Measurements from ENCODE around the gene CDKN2B-AS1.

- TF ChIP-seq POLR2A (IDR thresholded peaks at IDR 0.05; ENCODE audit: low read depth, low read length) (no peak), POLR2AphosphoS5 (IDR thresholded peaks at IDR 0.05; ENCODE audit: low read depth, low read length) (no peak), SPI1 (IDR thresholded peaks at IDR 0.05; ENCODE audit: low read depth, low read length) (no peak), TAF1 (IDR thresholded peaks at IDR 0.05; ENCODE audit: low read depth, low read length) (no peak)
Observed at GRCh38 chr9:22148528-22148875, 153.9 kb downstream of the CDKN2B-AS1 start.

Measured in GM12891 (cell line).